Measurements from ENCODE around the gene NFE2L1.
"Not testable (repeated sequence)": the region's sequence is repeated elsewhere in the genome, so short reads cannot be mapped to it uniquely, and the experiment has no call there.

GRCh38 chr17:48077152-48077551, 29.0 kb downstream of the NFE2L1 start:
- not testable (repeated sequence) for TF ChIP-seq CTCF (IDR thresholded peaks at IDR 0.05; ENCODE audit: low read length); EZH2 (optimal IDR thresholded peaks at IDR 0.05; ENCODE audit: low read depth, low read length); EZH2phosphoT487 (IDR thresholded peaks at IDR 0.05; ENCODE audit: low read length)
